Thyroid gland (tissue), 4 donors: ENCODE results near the gene C1orf232. TPM values are rescaled to one million over a fixed set of nuclear protein-coding genes. Genes with fewer than 3 reads are reported as not detected.
A peak's percentile ranks its signal among the peaks of the same experiment; 100 is the strongest.

Experiments
- DNase-seq, 2 donors: peaks; one replicate each; pipeline ENCODE4 v3.0.0-alpha.2; 2019
- H3K27ac ChIP-seq, 3 donors: fragments of 200-600 bp; sonication (generic); 1 replicate in 2 of 3; 2 replicates in 1 of 3; pipeline ENCODE4 v1.5.1; 2016 to 2019; ENCODE audit warnings: mild to moderate bottlenecking in 1 of 3, moderate library complexity in 1 of 3
- H3K27me3 ChIP-seq: fragments of 200-600 bp; sonication (generic); one replicate; pipeline ENCODE4 v1.5.1; 2019
- H3K36me3 ChIP-seq, 2 donors: fragments of 200-600 bp; sonication (generic); one replicate each; pipeline ENCODE4 v1.5.1; 2016 to 2019
- H3K4me1 ChIP-seq, 2 donors: fragments of 200-600 bp; sonication (generic); one replicate each; pipeline ENCODE4 v1.5.1; 2017 to 2019
- H3K4me3 ChIP-seq, 3 donors: fragments of 200-600 bp; sonication (generic); replicated peaks in 1 of 3; 1 replicate in 2 of 3; 2 replicates in 1 of 3; pipeline ENCODE4 v1.5.1; 2016; ENCODE audit warnings: mild to moderate bottlenecking in 1 of 3
- H3K9me3 ChIP-seq: fragments of 200-600 bp; sonication (generic); one replicate; pipeline ENCODE4 v1.5.1; 2017
- CTCF ChIP-seq, 6 experiments: fragments of 200-600 bp in 3 of 6; fragments of 450-650 bp in 3 of 6; sonication (generic) in 3 of 6; IDR thresholded peaks; one replicate each; pipeline ENCODE4 v1.5.1; 2016 to 2019; ENCODE audit warnings: antibody characterized with exemption in 6 of 6, mild to moderate bottlenecking in 2 of 6, inconsistent platforms in 1 of 6, moderate library complexity in 1 of 6
- POLR2A ChIP-seq, 2 donors: fragments of 450-650 bp; IDR thresholded peaks; one replicate each; pipeline ENCODE4 v1.6.1; 2017; ENCODE audit warnings: antibody characterized with exemption in 2 of 2, mild to moderate bottlenecking in 2 of 2, moderate library complexity in 1 of 2
- WGBS, 2 donors: methylation state at CpG; one replicate each; pipeline ENCODE4 v1.1.5; 2017; 5-methylcytosine and 5-hydroxymethylcytosine counted together
- intact Hi-C: fragments of 100-400 bp; cut with DNase I; formaldehyde crosslinking; loops from one replicate; pipeline ENCODE4 v1.15.1; 2023
- total RNA-seq, 4 donors: library from RNA; depleted of rRNA; stranded (reverse); fragments of >200 nt; gene quantifications; one replicate each; pipeline ENCODE4 v1.2.3, GENCODE V29; 2016

C1orf232 gene
- total RNA-seq, 4 donors from 2014 or later: not detected

- H3K9me3 ChIP-seq: no peaks in the 10 kb centered on the region
- DNase-seq: peak in 1 of 2 donors; percentile 13
- peak overlapping the region in 2 of 3 donors; percentile 50 to 61 for H3K27ac ChIP-seq
- 62 to 66% methylated on average over 8 to 9 of the region's 9 CpGs for WGBS, 2 donors
- peaks cover 8 to 18% of the 10 kb centered on the region in 2 donors for H3K4me1 ChIP-seq
- no peaks in the 10 kb centered on the region for H3K27me3 ChIP-seq
- intact Hi-C loops: loop anchor here (5.0 kb wide), 1 partner anchor 62 kb away; the partner anchor contains the start of gene CEP85
- no peak for TF ChIP-seq CTCF (IDR thresholded peaks at IDR 0.05)
- no peak for TF ChIP-seq POLR2A (IDR thresholded peaks at IDR 0.05)
- H3K36me3 ChIP-seq: no peaks in the 10 kb centered on the region
- peak overlapping the region; percentile 56 to 81 (median 58) for H3K4me3 ChIP-seq
Observed at GRCh38 chr1:26170472-26170821, 1.7 kb upstream of the C1orf232 start.

GRCh38 chr1:26169669-26170471 lies 1.1 kb upstream of the C1orf232 start, which contains the start of gene ZNF593:
Gene ZNF593, plus strand, starts transcription at chr1:26169908. Its CDS starts 76 bp downstream, at chr1:26169984.
- Histone ChIP-seq H3K4me1 (peaks cover 8 to 18% of the 10 kb centered on the region in 2 donors), H3K27ac (peak within 1 kb of the TSS; percentile 39 to 61 (median 50)), H3K9me3 (no peaks in the 10 kb centered on the region), H3K4me3 (peak within 1 kb of the TSS; percentile 56 to 81 (median 58)), H3K27me3 (no peaks in the 10 kb centered on the region), H3K36me3 (no peaks in the 10 kb centered on the region)
- peak; percentile 93 for DNase-seq
- intact Hi-C loops: loop anchor here (5.0 kb wide), 1 partner anchor 62 kb away; the partner anchor contains the start of gene CEP85
- 2% methylated on average over 24 to 40 of the region's 76 CpGs for WGBS, 2 donors
- peak in 1 of 2 donors; percentile 74 for TF ChIP-seq POLR2A (IDR thresholded peaks at IDR 0.05)
- TF ChIP-seq CTCF (IDR thresholded peaks at IDR 0.05): peak; percentile 65 to 99 (median 90)

- WGBS, 2 donors: 53 to 62% methylated on average over 4 of the region's 4 CpGs
- H3K4me3 ChIP-seq: no peak overlapping the region
- no peaks in the 10 kb centered on the region for H3K27me3 ChIP-seq
- TF ChIP-seq POLR2A (IDR thresholded peaks at IDR 0.05) (no peak), CTCF (IDR thresholded peaks at IDR 0.05) (no peak)
- peak overlapping the region in 2 of 3 donors; percentile 50 to 61 for H3K27ac ChIP-seq
- no peaks in the 10 kb centered on the region for H3K36me3 ChIP-seq
- intact Hi-C loops: no loop called here
- no peaks in the 10 kb centered on the region for H3K9me3 ChIP-seq
- H3K4me1 ChIP-seq: peaks cover 11 to 23% of the 10 kb centered on the region in 2 donors
- DNase-seq: no peak
Observed at GRCh38 chr1:26169198-26169554, 413 bp upstream of the C1orf232 start.

- H3K9me3 ChIP-seq: no peaks in the 10 kb centered on the region
- H3K4me1 ChIP-seq: peaks cover 16 to 28% of the 10 kb centered on the region in 2 donors
- 83 to 91% methylated on average over 4 of the region's 4 CpGs for WGBS, 2 donors
- no peaks in the 10 kb centered on the region for H3K27me3 ChIP-seq
- DNase-seq: no peak
- no peak for TF ChIP-seq POLR2A (IDR thresholded peaks at IDR 0.05)
- no peak for TF ChIP-seq CTCF (IDR thresholded peaks at IDR 0.05)
- no peak overlapping the region for H3K27ac ChIP-seq
- intact Hi-C loops: no loop called here
- H3K4me3 ChIP-seq: no peak overlapping the region
- H3K36me3 ChIP-seq: no peaks in the 10 kb centered on the region
Observed at GRCh38 chr1:26166719-26167281, 2.0 kb downstream of the C1orf232 start.
